HepG2 (cell line): Measurements from ENCODE around the gene LYST. TPM values are rescaled to one million over a fixed set of nuclear protein-coding genes. Genes with fewer than 3 reads are reported as not detected.

ENCODE experiments used
- AGO2 ChIP-seq: fragments of 200-400 bp; formaldehyde crosslinking; optimal IDR thresholded peaks from 2 replicates; pipeline ENCODE3; 2017; ENCODE audit warnings: mild to moderate bottlenecking, low read depth, low read length, moderate library complexity
- ARNTL ChIP-seq: sonication (generic); formaldehyde crosslinking; IDR thresholded peaks from 2 replicates; pipeline ENCODE4 v1.4.0; 2020; ENCODE audit warnings: mild to moderate bottlenecking, missing genetic modification reagents
- BCLAF1 ChIP-seq: fragments of 450-650 bp; IDR thresholded peaks from 2 replicates; pipeline ENCODE4 v1.6.1; 2017; ENCODE audit warnings: mild to moderate bottlenecking
- CCDC6 ChIP-seq: sonication (generic); formaldehyde crosslinking; IDR thresholded peaks from 2 replicates; pipeline ENCODE4 v1.8.1; 2022; ENCODE audit warnings: mild to moderate bottlenecking, missing genetic modification reagents, moderate library complexity
- GMEB2 ChIP-seq: IDR thresholded peaks from 2 replicates; pipeline ENCODE4 v1.6.1; 2016; ENCODE audit warnings: missing biosample characterization, missing genetic modification reagents, low read depth
- KDM4B ChIP-seq: sonication (generic); formaldehyde crosslinking; IDR thresholded peaks from 2 replicates; pipeline ENCODE4 v1.4.0; 2020; ENCODE audit warnings: missing genetic modification reagents
- LCORL ChIP-seq, 2 experiments: fragments of 450-650 bp in 1 of 2; sonication (generic) in 1 of 2; formaldehyde crosslinking in 1 of 2; IDR thresholded peaks; 2 replicates each; pipeline versions ENCODE4 v1.5.0 to v1.6.1; 2017 to 2020; ENCODE audit warnings: antibody characterized with exemption in 1 of 2, missing genetic modification reagents in 1 of 2
- MATR3 ChIP-seq: sonication (generic); formaldehyde crosslinking; IDR thresholded peaks from 2 replicates; pipeline ENCODE4 v1.4.0; 2020; ENCODE audit warnings: missing genetic modification reagents
- MIXL1 ChIP-seq: IDR thresholded peaks from 2 replicates; pipeline ENCODE4 v1.6.1; 2016
- MYNN ChIP-seq: sonication (generic); formaldehyde crosslinking; IDR thresholded peaks from 2 replicates; pipeline ENCODE4 v1.4.0; 2020; ENCODE audit warnings: mild to moderate bottlenecking, low read depth, missing genetic modification reagents
- NFE2 ChIP-seq: sonication (generic); formaldehyde crosslinking; IDR thresholded peaks from 2 replicates; pipeline ENCODE4 v1.4.0; 2020; ENCODE audit warnings: missing genetic modification reagents
- NR2F6 ChIP-seq, 2 experiments: IDR thresholded peaks; 2 replicates each; pipeline ENCODE4 v1.6.1; 2016; ENCODE audit warnings: antibody characterized with exemption in 1 of 2, mild to moderate bottlenecking in 1 of 2
- SCMH1 ChIP-seq: sonication (generic); formaldehyde crosslinking; IDR thresholded peaks from 2 replicates; pipeline ENCODE4 v1.9.0; 2021; ENCODE audit warnings: missing genetic modification reagents, mild to moderate bottlenecking, borderline replicate concordance
- SIN3A ChIP-seq: IDR thresholded peaks from 2 replicates; pipeline ENCODE4 v1.6.1; 2011; ENCODE audit warnings: low read depth, mild to moderate bottlenecking, control low read depth, low read length, borderline replicate concordance
- SP2 ChIP-seq: sonication (generic); formaldehyde crosslinking; IDR thresholded peaks from 2 replicates; pipeline ENCODE4 v1.5.1; 2020; ENCODE audit warnings: mild to moderate bottlenecking, missing genetic modification reagents
- ZC3H13 ChIP-seq: sonication (generic); formaldehyde crosslinking; IDR thresholded peaks from 2 replicates; pipeline ENCODE4 v1.8.1; 2023; ENCODE audit warnings: mild to moderate bottlenecking, missing genetic modification reagents, moderate library complexity
- ZFYVE20 ChIP-seq: sonication (generic); formaldehyde crosslinking; IDR thresholded peaks from 2 replicates; pipeline ENCODE4 v1.8.0; 2023; ENCODE audit warnings: low read depth, mild to moderate bottlenecking, moderate library complexity, missing genetic modification reagents, borderline replicate concordance
- ZNF317 ChIP-seq: sonication (generic); formaldehyde crosslinking; IDR thresholded peaks from 2 replicates; pipeline ENCODE4 v1.5.0; 2020; ENCODE audit warnings: mild to moderate bottlenecking, missing genetic modification reagents
- ZNF441 ChIP-seq: sonication (generic); formaldehyde crosslinking; IDR thresholded peaks from 2 replicates; pipeline ENCODE4 v1.7.0; 2021; ENCODE audit warnings: missing genetic modification reagents, borderline replicate concordance
- ZNF549 ChIP-seq: sonication (generic); formaldehyde crosslinking; IDR thresholded peaks from 2 replicates; pipeline ENCODE4 v1.5.0; 2020; ENCODE audit warnings: missing genetic modification reagents
- ZNF607 ChIP-seq: sonication (generic); formaldehyde crosslinking; IDR thresholded peaks from 2 replicates; pipeline ENCODE4 v1.5.1; 2020; ENCODE audit warnings: missing genetic modification reagents, mild to moderate bottlenecking, borderline replicate concordance
- ZNF639 ChIP-seq: conservative IDR thresholded peaks from 2 replicates; pipeline ENCODE4 v1.6.1; 2018; ENCODE audit warnings: missing genetic modification reagents
- ZNF670 ChIP-seq: sonication (generic); formaldehyde crosslinking; IDR thresholded peaks from 2 replicates; pipeline ENCODE4 v1.8.0; 2022; ENCODE audit warnings: mild to moderate bottlenecking, missing genetic modification reagents, borderline replicate concordance
- ZNF7 ChIP-seq: IDR thresholded peaks from 2 replicates; pipeline ENCODE4 v1.6.1; 2016; ENCODE audit warnings: missing biosample characterization, missing genetic modification reagents
- ZNF766 ChIP-seq: sonication (generic); formaldehyde crosslinking; IDR thresholded peaks from 2 replicates; pipeline ENCODE4 v1.5.0; 2020; ENCODE audit warnings: missing genetic modification reagents, borderline replicate concordance
- ZNF788 ChIP-seq: sonication (generic); formaldehyde crosslinking; IDR thresholded peaks from 2 replicates; pipeline ENCODE4 v1.5.0; 2020; ENCODE audit warnings: mild to moderate bottlenecking, missing genetic modification reagents, borderline replicate concordance
- polyA plus RNA-seq, 8 experiments: library from polyadenylated mRNA; depleted of rRNA in 3 of 8; stranded (reverse) in 7 of 8; unstranded in 1 of 8; fragments of >200 nt; fragmentation: Illumina TruSeq in 4 of 8; extraction: Trizol in 4 of 8; gene quantifications; 2 replicates each; pipeline versions ENCODE4 v1.2.1 to v1.2.3, GENCODE V29; 2011 to 2016; ENCODE audit warnings: low read depth in 4 of 8, missing spikeins in 1 of 8, mixed read lengths in 1 of 8; ENCODE audit not compliant: insufficient read depth in 1 of 8
- total RNA-seq, 5 experiments: library from RNA; depleted of rRNA; stranded (reverse); fragments of >200 nt; fragmentation: Illumina TruSeq; extraction: Trizol; gene quantifications; 2 replicates each; pipeline ENCODE4 v1.2.3, GENCODE V29; 2016; ENCODE audit warnings: low read depth in 1 of 5

The LYST gene
- total and polyA plus RNA-seq, 2 of the 13 experiments (the other 11 are each of a cell fraction or from before 2014, with no cell fraction given), result 0.91 to 2.5 TPM

GRCh38 chr1:235866205-235866912 is at the start of gene LYST (continued):
- TF ChIP-seq ZNF670 (CRISPR knock-in tag) (no peak), ZNF639 (no peak; the same call in 1 of the 2 replicates), ZNF549 (CRISPR knock-in tag) (no peak), ZC3H13 (CRISPR knock-in tag) (no peak), SP2 (CRISPR knock-in tag) (no peak), MATR3 (CRISPR knock-in tag) (no peak), ZNF607 (CRISPR knock-in tag) (peak; percentile 69), LCORL (IDR thresholded peaks at IDR 0.05) (no peak), LCORL (CRISPR knock-in tag; IDR thresholded peaks at IDR 0.05) (no peak; the same call in 1 of the 2 replicates), MYNN (no peak), SIN3A (peak; percentile 74; the same call in 1 of the 2 replicates), SCMH1 (no peak), ZNF7 (CRISPR knock-in tag) (no peak), NFE2 (CRISPR knock-in tag) (no peak), ZFYVE20 (no peak), NR2F6 (IDR thresholded peaks at IDR 0.05) (no peak), NR2F6 (CRISPR knock-in tag; IDR thresholded peaks at IDR 0.05) (no peak), ZNF441 (CRISPR knock-in tag) (no peak), BCLAF1 (no peak), KDM4B (CRISPR knock-in tag) (no peak), ZNF317 (no peak), AGO2 (no peak), ARNTL (CRISPR knock-in tag) (no peak), MIXL1 (CRISPR knock-in tag) (no peak), CCDC6 (CRISPR knock-in tag) (no peak; the same call in 1 of the 2 replicates), ZNF766 (CRISPR knock-in tag) (0 out of 2 replicates have a peak, but pooled peaks have one; percentile 29), GMEB2 (CRISPR knock-in tag) (no peak), ZNF788 (CRISPR knock-in tag) (peak; percentile 77; the same call in 1 of the 2 replicates)
